ENCODE measurements around the gene TOX3. TPM values are rescaled to one million over a fixed set of nuclear protein-coding genes. Genes with fewer than 3 reads are reported as not detected.

TOX3 gene
- total RNA-seq, 1 donor, result not detected

DNA sequence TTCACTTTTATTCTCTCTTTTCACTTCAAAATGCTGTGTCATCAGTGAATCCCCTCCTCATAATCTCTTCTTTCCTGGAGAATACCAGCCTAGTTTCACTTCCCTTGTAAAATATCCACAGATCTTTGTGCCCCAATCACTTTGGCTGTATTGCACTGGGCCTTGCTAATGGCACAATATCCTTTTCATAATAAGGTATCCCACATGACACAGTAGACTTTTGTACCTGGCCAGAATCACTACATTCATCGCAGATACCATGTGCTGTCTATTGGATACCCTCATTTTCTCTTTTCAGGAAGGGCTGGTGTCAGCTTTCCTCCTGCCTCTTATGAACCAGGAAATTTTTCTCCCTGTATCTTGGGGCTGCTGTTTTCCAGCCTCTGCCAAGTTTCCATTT lies 25.7 kb upstream of the TOX3 start:
- no peak overlapping the region for H3K4me3 ChIP-seq (ENCODE audit: low read depth, low read length)
- no peak for DNase-seq (ENCODE audit: low read depth)
- TF ChIP-seq, protein P1, sequence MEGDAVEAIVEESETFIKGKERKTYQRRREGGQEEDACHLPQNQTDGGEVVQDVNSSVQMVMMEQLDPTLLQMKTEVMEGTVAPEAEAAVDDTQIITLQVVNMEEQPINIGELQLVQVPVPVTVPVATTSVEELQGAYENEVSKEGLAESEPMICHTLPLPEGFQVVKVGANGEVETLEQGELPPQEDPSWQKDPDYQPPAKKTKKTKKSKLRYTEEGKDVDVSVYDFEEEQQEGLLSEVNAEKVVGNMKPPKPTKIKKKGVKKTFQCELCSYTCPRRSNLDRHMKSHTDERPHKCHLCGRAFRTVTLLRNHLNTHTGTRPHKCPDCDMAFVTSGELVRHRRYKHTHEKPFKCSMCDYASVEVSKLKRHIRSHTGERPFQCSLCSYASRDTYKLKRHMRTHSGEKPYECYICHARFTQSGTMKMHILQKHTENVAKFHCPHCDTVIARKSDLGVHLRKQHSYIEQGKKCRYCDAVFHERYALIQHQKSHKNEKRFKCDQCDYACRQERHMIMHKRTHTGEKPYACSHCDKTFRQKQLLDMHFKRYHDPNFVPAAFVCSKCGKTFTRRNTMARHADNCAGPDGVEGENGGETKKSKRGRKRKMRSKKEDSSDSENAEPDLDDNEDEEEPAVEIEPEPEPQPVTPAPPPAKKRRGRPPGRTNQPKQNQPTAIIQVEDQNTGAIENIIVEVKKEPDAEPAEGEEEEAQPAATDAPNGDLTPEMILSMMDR (IDR thresholded peaks at IDR 0.05; ENCODE audit: insufficient read depth, low read length), result no peak

DNA sequence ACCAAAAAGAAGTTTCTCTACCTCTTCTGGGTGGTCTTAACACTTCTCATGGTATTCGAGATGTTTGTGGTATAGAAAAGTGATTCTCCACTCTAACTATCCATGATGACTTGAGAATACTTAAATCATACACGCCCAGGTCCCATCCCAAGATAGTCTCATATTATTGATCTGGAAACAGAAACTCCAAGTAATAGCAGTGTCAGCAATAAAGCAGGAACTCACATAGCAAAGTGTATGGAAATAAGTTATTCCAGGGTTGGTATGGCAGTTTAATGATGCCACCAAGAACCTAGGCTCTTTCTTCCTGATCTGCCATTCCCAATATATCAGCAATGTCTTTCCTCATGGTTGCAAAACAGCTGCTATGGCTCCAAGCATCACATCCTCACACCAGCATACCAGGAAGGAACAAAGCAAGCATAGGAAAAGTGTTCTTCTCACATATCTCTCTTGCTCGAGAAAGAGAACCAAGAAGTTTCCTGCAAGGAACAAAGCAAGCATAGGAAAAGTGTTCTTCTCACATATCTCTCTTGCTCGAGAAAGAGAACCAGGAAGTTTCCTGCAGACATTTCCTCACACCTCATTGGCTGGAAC lies 23.6 kb upstream of the TOX3 start:
- H3K4me3 ChIP-seq (ENCODE audit: low read depth, low read length), result no peak overlapping the region
- TF ChIP-seq, protein P1 (IDR thresholded peaks at IDR 0.05; ENCODE audit: insufficient read depth, low read length), result no peak
- DNase-seq (ENCODE audit: low read depth), result no peak

DNA sequence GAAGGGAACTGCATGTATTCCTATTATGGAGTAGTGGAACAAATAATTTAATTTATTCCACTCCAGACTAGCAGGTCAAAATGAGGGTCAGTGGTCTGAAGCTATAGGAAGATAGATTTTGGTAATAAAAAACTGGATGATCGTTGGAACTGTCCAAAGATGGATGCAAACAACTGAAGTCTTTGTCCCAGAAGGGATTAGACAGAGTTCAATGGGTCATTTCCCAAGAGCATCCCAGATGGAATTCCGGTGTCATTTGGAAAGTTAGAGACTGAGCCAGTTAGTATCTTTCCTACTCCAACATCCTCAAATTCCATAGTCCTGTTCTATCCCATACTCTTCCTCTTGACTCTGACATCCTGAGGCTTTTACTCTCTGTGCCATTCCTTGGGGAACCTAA lies 22.8 kb upstream of the TOX3 start:
- no peak overlapping the region for H3K4me3 ChIP-seq (ENCODE audit: low read depth, low read length)
- TF ChIP-seq, protein P1 (IDR thresholded peaks at IDR 0.05; ENCODE audit: insufficient read depth, low read length), result no peak
- no peak for DNase-seq (ENCODE audit: low read depth)

DNA sequence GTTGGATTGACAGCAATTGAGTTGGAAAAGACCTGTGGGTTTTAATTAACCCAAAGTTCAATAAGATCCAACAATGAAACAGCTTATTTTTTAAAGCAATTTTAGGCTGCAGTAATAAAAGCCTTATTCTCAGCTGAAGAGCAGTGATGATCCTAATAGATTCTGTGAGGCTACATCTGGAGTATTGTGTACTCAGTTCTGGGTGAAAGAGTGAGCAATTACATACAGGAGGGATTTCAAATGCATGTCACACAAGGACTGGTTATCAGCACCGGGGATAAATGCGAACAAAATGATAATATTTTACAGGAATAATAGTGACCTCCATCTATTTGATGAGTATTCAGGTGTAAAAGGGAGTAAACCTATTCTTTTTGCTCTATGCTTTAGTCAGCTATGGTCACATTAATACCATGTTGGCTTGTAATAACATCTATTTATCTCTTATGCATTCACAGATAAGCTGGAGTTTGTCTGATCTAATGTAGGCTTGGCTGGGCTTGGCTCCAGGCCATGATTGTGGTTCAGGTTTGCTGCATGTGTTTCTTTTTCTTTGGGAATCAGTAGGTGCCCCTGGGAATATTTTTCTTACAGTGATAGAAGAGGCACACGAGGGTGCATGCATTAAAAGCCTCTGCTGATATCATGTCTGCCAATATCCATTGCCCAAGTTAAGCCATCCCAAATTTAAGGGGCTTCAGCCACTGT lies 22.2 kb upstream of the TOX3 start:
- TF ChIP-seq, protein P1 (IDR thresholded peaks at IDR 0.05; ENCODE audit: insufficient read depth, low read length), result no peak
- DNase-seq (ENCODE audit: low read depth), result no peak
- no peak overlapping the region for H3K4me3 ChIP-seq (ENCODE audit: low read depth, low read length)

DNA sequence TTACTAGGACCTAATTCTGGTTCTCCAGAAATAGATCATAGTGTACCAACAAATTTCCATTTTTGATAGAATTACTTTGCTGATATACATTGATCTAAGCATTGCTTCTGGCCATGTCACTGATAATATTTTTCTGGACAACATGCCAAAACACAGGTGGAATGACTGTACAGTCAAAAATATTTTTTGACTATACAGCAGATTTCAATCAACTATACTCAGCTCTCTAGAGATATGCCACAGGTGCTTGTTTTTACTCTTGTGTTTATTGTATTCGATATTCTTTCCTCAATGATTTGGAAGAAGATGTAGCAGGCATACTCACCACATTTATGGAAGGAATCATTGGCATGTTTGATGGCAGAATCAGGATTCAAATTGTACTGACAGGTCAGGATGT lies 21.6 kb upstream of the TOX3 start:
- H3K4me3 ChIP-seq (ENCODE audit: low read depth, low read length), result no peak overlapping the region
- no peak for DNase-seq (ENCODE audit: low read depth)
- TF ChIP-seq, protein P1 (IDR thresholded peaks at IDR 0.05; ENCODE audit: insufficient read depth, low read length), result no peak

DNA sequence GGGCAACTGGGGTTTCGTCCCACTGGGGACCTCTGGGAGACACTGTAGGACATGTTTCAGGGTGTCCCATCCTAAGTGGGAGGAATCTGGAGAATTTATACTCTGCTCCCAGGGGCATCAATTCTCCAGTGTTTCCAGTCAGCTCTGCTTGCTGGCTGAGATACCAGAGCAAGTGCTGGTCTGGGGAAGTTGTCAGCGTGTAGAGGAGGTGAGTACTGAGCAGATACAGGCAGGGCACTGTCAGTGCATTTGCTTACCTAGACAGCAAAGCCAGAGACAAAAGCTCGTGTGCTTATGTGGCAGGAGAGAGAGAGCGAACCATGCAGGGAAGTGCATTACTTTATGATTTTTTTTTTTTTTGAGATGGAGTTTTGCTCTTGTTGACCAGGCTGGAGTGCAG lies 20.2 kb upstream of the TOX3 start:
- H3K4me3 ChIP-seq (ENCODE audit: low read depth, low read length), result no peak overlapping the region
- TF ChIP-seq, protein P1 (IDR thresholded peaks at IDR 0.05; ENCODE audit: insufficient read depth, low read length), result no peak
- no peak for DNase-seq (ENCODE audit: low read depth)

Measured in fibroblast of the aortic adventitia (primary cell).